ENCODE results near the gene PCSK9. TPM values are rescaled to one million over a fixed set of nuclear protein-coding genes. Genes with fewer than 3 reads are reported as not detected.
"Not testable (repeated sequence)": the region's sequence is repeated elsewhere in the genome, so short reads cannot be mapped to it uniquely, and the experiment has no call there.

Gene PCSK9
- total and polyA plus RNA-seq, 7 donors: under 0.01 to 0.03 TPM; not detected in 5

GRCh38 chr1:55103891-55104290, 64.5 kb downstream of the PCSK9 start:
- Histone ChIP-seq H3K4me1 (no peaks in the 10 kb centered on the region), H3K4me3 (no peak overlapping the region), H3K27me3 (ENCODE audit: insufficient read depth in 3 of 3, low read length in 2 of 3) (no peaks in the 10 kb centered on the region), H3K36me3 (ENCODE audit: insufficient read depth in 1 of 2, low read depth in 1 of 2) (peaks cover 14 to 100% of the 10 kb centered on the region in 2 donors), H3K27ac (no peak overlapping the region), H3K9me3 (no peaks in the 10 kb centered on the region)
- DNase-seq (no peak), ATAC-seq (no peak)
- intact Hi-C loops (cut with DNase I): no loop called here
- WGBS, 3 donors: 95 to 97% (median 95%) methylated on average over 2 of the region's 2 CpGs
- TF ChIP-seq, protein P1, sequence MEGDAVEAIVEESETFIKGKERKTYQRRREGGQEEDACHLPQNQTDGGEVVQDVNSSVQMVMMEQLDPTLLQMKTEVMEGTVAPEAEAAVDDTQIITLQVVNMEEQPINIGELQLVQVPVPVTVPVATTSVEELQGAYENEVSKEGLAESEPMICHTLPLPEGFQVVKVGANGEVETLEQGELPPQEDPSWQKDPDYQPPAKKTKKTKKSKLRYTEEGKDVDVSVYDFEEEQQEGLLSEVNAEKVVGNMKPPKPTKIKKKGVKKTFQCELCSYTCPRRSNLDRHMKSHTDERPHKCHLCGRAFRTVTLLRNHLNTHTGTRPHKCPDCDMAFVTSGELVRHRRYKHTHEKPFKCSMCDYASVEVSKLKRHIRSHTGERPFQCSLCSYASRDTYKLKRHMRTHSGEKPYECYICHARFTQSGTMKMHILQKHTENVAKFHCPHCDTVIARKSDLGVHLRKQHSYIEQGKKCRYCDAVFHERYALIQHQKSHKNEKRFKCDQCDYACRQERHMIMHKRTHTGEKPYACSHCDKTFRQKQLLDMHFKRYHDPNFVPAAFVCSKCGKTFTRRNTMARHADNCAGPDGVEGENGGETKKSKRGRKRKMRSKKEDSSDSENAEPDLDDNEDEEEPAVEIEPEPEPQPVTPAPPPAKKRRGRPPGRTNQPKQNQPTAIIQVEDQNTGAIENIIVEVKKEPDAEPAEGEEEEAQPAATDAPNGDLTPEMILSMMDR (IDR thresholded peaks at IDR 0.05): no peak

- TF ChIP-seq, protein P1 (IDR thresholded peaks at IDR 0.05): no peak
- DNase-seq (no peak), ATAC-seq (no peak)
- Histone ChIP-seq H3K27me3 (ENCODE audit: insufficient read depth in 3 of 3, low read length in 2 of 3) (no peaks in the 10 kb centered on the region), H3K27ac (no peak overlapping the region), H3K36me3 (ENCODE audit: insufficient read depth in 1 of 2, low read depth in 1 of 2) (peaks cover 14 to 100% of the 10 kb centered on the region in 2 donors), H3K9me3 (no peaks in the 10 kb centered on the region), H3K4me3 (no peak overlapping the region), H3K4me1 (no peaks in the 10 kb centered on the region)
- intact Hi-C loops (cut with DNase I): no loop called here
- WGBS, 3 donors: 69 to 79% (median 70%) methylated on average over 6 of the region's 6 CpGs
Observed at GRCh38 chr1:55107101-55107500, 67.8 kb downstream of the PCSK9 start.

DNA sequence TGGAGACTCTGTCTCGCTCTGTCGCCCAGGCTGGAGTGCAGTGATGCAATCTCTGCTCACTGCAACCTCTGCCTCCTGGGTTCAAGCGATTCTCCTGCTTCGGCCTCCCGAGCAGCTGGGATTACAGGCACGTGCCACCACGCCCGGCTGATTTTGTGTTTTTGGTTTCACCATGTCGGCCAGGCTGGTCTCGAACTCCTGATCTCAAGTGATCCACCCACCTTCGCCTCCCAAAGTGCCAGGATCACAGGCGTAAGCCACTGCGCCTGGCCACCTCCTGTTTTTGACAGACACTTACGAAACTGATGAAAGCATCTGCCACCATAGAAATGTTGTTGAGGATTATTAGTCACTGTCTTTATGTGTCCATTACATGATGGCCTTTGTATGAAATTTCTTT, 69.7 kb downstream of the PCSK9 start:
- DNase-seq; intact Hi-C loops (cut with DNase I); H3K4me3 ChIP-seq; H3K9me3 ChIP-seq; H3K27ac ChIP-seq; H3K4me1 ChIP-seq; H3K27me3 ChIP-seq (ENCODE audit: insufficient read depth in 3 of 3, low read length in 2 of 3); ATAC-seq: not testable (repeated sequence)
- WGBS, 3 donors: 94 to 95% (median 94%) methylated on average over 14 of the region's 14 CpGs
- peaks cover 8 to 100% of the 10 kb centered on the region in 2 donors for H3K36me3 ChIP-seq (ENCODE audit: insufficient read depth in 1 of 2, low read depth in 1 of 2)

Other genes with a start within 250 kb of the PCSK9 start
- under 1 TPM in 2 of 4 donors, not detected in 2; 0.13 TPM for gene TTC22, start 238.2 kb upstream of the PCSK9 start, total RNA-seq
- under 1 TPM; 0.03 TPM for gene TTC22, start 238.2 kb upstream of the PCSK9 start, polyA plus RNA-seq
- 100 to 1,000 TPM in 3 of 4 donors, 10 to 100 TPM in 1; 64.4 to 215 (median 129) TPM for gene DHCR24, start 152.4 kb upstream of the PCSK9 start, total RNA-seq
- gene DHCR24, start 152.4 kb upstream of the PCSK9 start, polyA plus RNA-seq: 100 to 1,000 TPM in 1 of 3 donors, 10 to 100 TPM in 1, 1 to 10 TPM in 1; 8.8 to 164 (median 70.7) TPM
- gene TMEM61, start 58.9 kb upstream of the PCSK9 start, total RNA-seq: under 1 TPM in 3 of 4 donors, not detected in 1; 0.34 to 0.54 (median 0.42) TPM
- gene TMEM61, start 58.9 kb upstream of the PCSK9 start, polyA plus RNA-seq: under 1 TPM; 0.05 to 0.16 (median 0.11) TPM
- not detected for gene BSND, start 40.6 kb upstream of the PCSK9 start, total RNA-seq
- gene BSND, start 40.6 kb upstream of the PCSK9 start, polyA plus RNA-seq: not detected
- 10 to 100 TPM; 48.7 to 67.9 (median 59.5) TPM for gene USP24, start 175.8 kb downstream of the PCSK9 start, total RNA-seq
- gene USP24, start 175.8 kb downstream of the PCSK9 start, polyA plus RNA-seq: 10 to 100 TPM; 14.6 to 64.8 (median 21.4) TPM